ENCODE data around the gene NUMB.

DNA sequence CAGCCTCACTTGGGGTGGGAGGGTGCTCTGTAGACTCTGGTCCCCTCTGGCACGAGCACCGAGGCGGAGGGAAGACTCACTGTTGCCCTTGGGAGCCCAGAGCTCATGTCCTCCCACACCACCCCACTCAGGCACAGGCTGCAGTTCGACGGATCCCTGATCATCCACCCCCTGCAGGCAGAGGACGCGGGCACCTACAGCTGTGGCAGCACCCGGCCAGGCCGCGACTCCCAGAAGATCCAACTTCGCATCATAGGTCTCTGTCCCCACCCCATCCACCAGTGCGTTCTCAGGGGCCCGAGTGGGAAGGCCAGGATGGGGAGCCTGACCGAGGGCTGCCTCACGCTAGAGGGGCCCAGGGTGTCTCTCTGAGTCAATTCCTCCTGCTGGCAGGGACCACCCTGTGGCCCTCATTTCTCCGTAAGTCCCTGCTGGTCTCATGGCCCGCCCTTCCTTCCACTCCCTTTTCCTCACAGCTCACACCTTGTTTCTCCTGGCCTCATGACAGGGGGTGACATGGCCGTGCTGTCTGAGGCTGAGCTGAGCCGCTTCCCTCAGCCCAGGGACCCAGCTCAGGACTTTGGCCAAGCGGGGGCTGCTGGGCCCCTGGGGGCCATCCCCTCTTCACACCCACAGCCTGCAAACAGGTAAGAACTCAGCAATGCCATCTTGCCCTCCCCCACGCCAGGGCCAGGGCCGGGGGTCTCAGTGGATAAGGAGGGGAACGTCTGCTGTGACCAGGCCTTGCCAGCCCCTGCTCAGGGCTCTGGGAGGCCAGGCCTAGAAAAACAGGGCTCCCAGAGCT lies 194.1 kb downstream of the NUMB start:
- TF ChIP-seq CTCF (IDR thresholded peaks at IDR 0.05) (no peak), POLR2A (IDR thresholded peaks at IDR 0.05) (no peak)
